Fibroblast of skin of scalp (primary cell): ENCODE measurements around the gene CREG1.

ENCODE experiments used
- DNase-seq: peaks from one replicate; pipeline ENCODE4 v3.0.0-alpha.2; 2013

CREG1 gene

GRCh38 chr1:167529829-167530474 lies 23.6 kb downstream of the CREG1 start:
- DNase-seq = peak; percentile 12

GRCh38 chr1:167528057-167528728 lies 25.4 kb downstream of the CREG1 start:
- DNase-seq = no peak

- DNase-seq = no peak
These were observed 26.7 kb downstream of the CREG1 start for GRCh38 chr1:167526667-167527383.

GRCh38 chr1:167524651-167525050 lies 28.9 kb downstream of the CREG1 start:
- no peak for DNase-seq

GRCh38 chr1:167522246-167522645 lies 31.3 kb downstream of the CREG1 start:
- DNase-seq = peak; percentile 47

GRCh38 chr1:167520711-167521206 lies 32.8 kb downstream of the CREG1 start:
- DNase-seq = no peak

DNA sequence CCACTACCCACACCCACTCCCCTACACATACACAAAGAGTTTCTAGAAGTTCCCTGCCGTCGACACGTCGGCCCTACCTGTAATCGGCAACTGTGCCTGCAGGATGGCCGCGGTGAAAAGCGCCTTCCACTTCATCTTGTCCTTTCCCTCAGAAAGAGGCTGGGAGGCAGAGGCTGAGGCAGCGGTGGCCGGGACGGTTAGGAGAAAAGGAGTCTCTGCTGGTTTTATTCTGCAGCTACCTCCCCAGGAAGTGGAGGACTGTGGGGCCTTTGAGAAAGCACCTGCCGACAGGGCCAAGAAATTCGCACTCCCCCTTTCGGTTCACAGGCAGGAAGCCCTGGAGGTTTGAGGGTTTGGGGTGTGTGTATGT lies 35.2 kb downstream of the CREG1 start, which contains the start of gene CD247:
CD247 (minus strand) TSS at position 199 of the 370 bp plus-strand sequence; CDS start at position 135, 64 bp downstream.
- DNase-seq = no peak

DNA sequence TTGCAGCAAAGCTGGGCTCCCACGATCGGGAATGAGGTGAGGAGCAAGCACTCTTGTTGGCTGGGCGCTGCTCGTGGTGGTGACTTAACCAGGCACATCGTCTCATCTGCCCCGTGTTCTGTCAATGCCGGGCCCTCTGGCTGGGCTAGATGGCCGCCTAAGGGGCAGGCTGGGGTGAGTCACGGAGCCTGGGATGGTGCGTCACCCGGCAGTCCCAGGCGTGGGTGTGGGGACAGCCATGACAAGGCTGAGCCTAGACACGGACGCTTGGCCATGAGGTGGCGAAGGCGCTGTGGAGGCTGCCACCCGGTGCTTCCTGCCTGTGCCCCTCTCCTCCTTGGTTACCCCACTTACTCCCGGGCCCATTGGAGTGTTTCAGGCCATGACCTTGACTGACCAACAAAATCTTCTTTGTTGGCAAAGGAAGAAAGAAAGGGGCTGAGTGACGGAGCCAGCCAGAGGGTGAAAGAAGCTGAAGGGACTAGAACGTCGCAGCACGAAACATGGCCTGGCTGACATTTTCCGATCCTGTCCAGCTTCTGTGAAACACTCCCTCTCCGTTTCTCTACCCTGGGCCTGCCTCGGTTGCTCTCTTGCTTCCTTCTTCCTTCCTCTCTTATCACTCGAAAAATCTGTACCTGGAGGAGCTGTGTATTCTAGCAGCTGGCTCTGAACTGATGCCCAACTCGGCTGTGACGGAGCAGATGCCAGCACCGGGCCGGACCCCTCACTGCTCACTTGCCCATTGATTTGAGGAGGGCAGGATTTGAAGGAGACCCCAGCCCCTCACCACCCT lies 35.8 kb downstream of the CREG1 start:
- no peak for DNase-seq

- no peak for DNase-seq
These were observed 36.9 kb downstream of the CREG1 start for GRCh38 chr1:167516404-167517388.

DNA sequence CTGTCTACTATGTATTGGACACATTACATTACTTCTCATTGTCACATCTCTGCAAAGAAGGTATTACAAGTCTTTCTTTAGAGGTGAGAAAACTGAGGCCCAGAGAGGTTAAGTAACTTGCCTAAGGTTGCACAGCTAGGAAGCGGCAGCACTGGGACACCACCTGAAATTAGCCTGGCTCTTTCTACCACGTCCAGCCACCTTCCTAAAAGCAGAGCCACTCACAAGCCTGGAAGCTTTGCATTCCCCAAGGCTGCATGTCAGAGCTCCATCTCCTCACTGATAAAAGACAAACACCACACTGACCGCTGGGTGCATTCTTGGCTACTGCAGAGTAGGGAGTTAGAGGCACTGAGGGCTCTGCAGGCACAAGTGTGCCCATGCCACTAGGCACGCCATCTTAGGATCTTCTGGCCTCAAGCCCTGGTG lies 37.7 kb downstream of the CREG1 start:
- DNase-seq = no peak

GRCh38 chr1:167515461-167515860 lies 38.1 kb downstream of the CREG1 start:
- DNase-seq = no peak

GRCh38 chr1:167514288-167514687 lies 39.3 kb downstream of the CREG1 start:
- no peak for DNase-seq

- DNase-seq = no peak
These were observed 41.4 kb downstream of the CREG1 start for GRCh38 chr1:167512046-167512654.

DNA sequence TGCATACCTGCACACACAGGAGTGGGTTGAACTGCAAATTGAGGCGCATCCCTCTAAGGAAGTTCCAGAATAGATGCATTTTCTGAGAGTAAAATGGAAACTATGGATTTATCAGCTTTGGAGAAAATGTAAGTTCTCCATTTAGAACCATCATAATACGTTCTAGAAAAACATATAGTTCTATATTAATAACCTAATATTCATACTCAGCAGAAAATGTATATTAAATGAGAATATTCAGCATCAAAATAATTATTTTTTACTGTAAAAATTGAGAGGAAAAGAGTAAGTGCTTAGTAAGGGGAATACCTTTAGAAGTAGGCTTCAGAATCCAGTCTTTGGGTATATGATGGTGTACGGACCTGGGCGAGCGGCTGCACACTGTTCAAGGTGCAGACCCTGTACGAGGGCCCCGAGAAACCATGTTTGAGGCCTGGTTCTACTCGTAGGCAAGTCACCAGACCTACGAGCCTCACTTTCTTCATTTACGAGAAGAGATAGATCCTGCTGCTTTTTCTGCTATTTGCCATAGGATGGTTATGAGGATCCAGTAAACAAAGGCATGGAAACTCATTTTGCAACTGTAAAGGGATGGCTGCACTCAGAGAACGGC lies 42.1 kb downstream of the CREG1 start:
- no peak for DNase-seq

- DNase-seq = no peak
These were observed 42.7 kb downstream of the CREG1 start for GRCh38 chr1:167510881-167511280.

GRCh38 chr1:167510244-167510643 lies 43.3 kb downstream of the CREG1 start:
- no peak for DNase-seq

- DNase-seq = no peak
These were observed 44.0 kb downstream of the CREG1 start for GRCh38 chr1:167509587-167509986.

DNA sequence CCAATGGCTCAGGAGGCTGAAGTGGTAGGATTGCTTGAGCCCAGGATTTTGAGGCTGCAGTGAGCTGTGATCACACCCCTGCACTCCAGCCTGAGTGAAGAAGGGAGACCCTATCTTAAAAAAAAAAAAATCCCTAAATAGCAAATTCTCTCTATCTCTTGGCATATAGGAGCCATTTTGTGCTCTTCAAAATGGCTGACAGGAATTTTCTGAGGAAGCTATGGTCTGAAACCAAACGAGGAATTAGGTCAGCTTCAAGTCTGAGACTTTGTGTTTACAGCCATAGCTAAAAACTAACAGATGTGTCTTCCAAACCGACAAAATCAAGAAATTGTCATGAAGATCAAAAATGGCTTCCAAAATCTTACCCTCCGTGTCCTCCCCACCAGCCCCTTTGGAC lies 45.8 kb downstream of the CREG1 start:
- no peak for DNase-seq

- DNase-seq = no peak
These were observed 49.1 kb downstream of the CREG1 start for GRCh38 chr1:167504467-167504827.

GRCh38 chr1:167503626-167504466 lies 49.7 kb downstream of the CREG1 start:
- no peak for DNase-seq
